Endothelial cell of umbilical vein (primary cell): ENCODE results near the gene LSM14A. TPM values are rescaled to one million over a fixed set of nuclear protein-coding genes. Genes with fewer than 3 reads are reported as not detected.

ENCODE experiments used
- BruUV-seq: library from RNA; stranded (reverse); fragments of 400-500 nt; replicated peaks from 2 replicates; lab custom pipeline; 2021; lab: Mats Ljungman, UMichigan
- CTCF ChIA-PET: fragments of 300-600, 350-600 bp; sonication (Branson Sonifier 250); formaldehyde crosslinking; loops from one replicate; lab custom pipeline; 2021; ENCODE audit warnings: antibody characterized with exemption, inconsistent platforms; lab: Charles Lee
- POLR2A ChIA-PET: fragments of 300-600, 350-600 bp; sonication (Branson Sonifier 250); formaldehyde crosslinking; loops from one replicate; lab custom pipeline; 2021; ENCODE audit warnings: antibody characterized with exemption, inconsistent platforms; lab: Charles Lee
- DNase-seq: peaks from one replicate; pipeline ENCODE4 v3.0.0-alpha.2; 2011; ENCODE audit warnings: low read depth, low spot score
- FAIRE-seq: peaks from 2 replicates; lab custom pipeline; 2011; peaks lifted over from hg19 to GRCh38; lab: Jason Lieb, UNC
- H2AFZ ChIP-seq: 2 replicates; pipeline ENCODE4 v1.6.0; 2012; ENCODE audit warnings: low read depth, low read length, control low read depth, inconsistent platforms
- H3K27ac ChIP-seq: 2 replicates; pipeline ENCODE4 v1.5.1; 2011; ENCODE audit warnings: low read depth, mild to moderate bottlenecking, control low read depth, low read length, moderate library complexity; ENCODE audit not compliant: insufficient read depth
- H3K27me3 ChIP-seq, 2 experiments: 2 replicates each; pipeline versions ENCODE4 v1.6.0 to v1.6.1; 2011; ENCODE audit warnings: low read length in 2 of 2, mixed read lengths in 1 of 2; ENCODE audit not compliant: control insufficient read depth in 2 of 2, insufficient read depth in 2 of 2
- H3K36me3 ChIP-seq, 2 experiments: 2 replicates in 1 of 2; 3 replicates in 1 of 2; pipeline ENCODE4 v1.5.1; 2011; ENCODE audit warnings: low read length in 2 of 2, mild to moderate bottlenecking in 1 of 2, moderate library complexity in 1 of 2; ENCODE audit not compliant: control insufficient read depth in 2 of 2, insufficient read depth in 2 of 2; ENCODE audit errors: extremely low read depth in 1 of 2
- H3K4me1 ChIP-seq: 3 replicates; pipeline ENCODE4 v1.5.1; 2011; ENCODE audit warnings: mild to moderate bottlenecking, low read length; ENCODE audit not compliant: control insufficient read depth, insufficient read depth; ENCODE audit errors: extremely low read depth
- H3K4me2 ChIP-seq: 2 replicates; pipeline ENCODE4 v1.6.1; 2011; ENCODE audit warnings: low read length, control low read depth, mixed read lengths; ENCODE audit not compliant: insufficient read depth
- H3K4me3 ChIP-seq, 3 experiments: fragments of 200-600 bp in 1 of 3; sonication (generic), shearing (Covaris generic) in 1 of 3; replicated peaks in 1 of 3; 2 replicates each; pipeline ENCODE4 v1.5.1; 2011 to 2016; ENCODE audit warnings: control low read depth in 3 of 3, low read length in 3 of 3, mild to moderate bottlenecking in 2 of 3, inconsistent platforms in 1 of 3, low read depth in 1 of 3, moderate library complexity in 1 of 3; ENCODE audit not compliant: insufficient read depth in 1 of 3
- H3K79me2 ChIP-seq: 2 replicates; pipeline ENCODE4 v1.6.0; 2012; ENCODE audit warnings: low read length, inconsistent platforms; ENCODE audit not compliant: control insufficient read depth, insufficient read depth
- H3K9ac ChIP-seq: replicated peaks from 2 replicates; pipeline ENCODE3; 2011; ENCODE audit warnings: low read length, control low read depth; ENCODE audit not compliant: insufficient read depth; ENCODE audit errors: extremely low read depth
- H3K9me1 ChIP-seq: replicated peaks from 3 replicates; pipeline ENCODE4 v1.6.0; 2011; ENCODE audit warnings: mild to moderate bottlenecking, low read length; ENCODE audit not compliant: control insufficient read depth, insufficient read depth; ENCODE audit errors: extremely low read depth
- H3K9me3 ChIP-seq: replicated peaks from 2 replicates; pipeline ENCODE4 v1.5.1; 2012; ENCODE audit warnings: low read length, inconsistent platforms; ENCODE audit not compliant: control insufficient read depth, insufficient read depth
- H4K20me1 ChIP-seq: replicated peaks from 2 replicates; pipeline ENCODE3; 2011; ENCODE audit warnings: mild to moderate bottlenecking, low read length; ENCODE audit not compliant: control insufficient read depth, insufficient read depth; ENCODE audit errors: extremely low read depth
- CTCF ChIP-seq, 2 donors: IDR thresholded peaks; 1 replicate in 1 of 2; 2 replicates in 1 of 2; pipeline ENCODE4 v1.5.1; 2011; ENCODE audit warnings: low read length in 2 of 2, mild to moderate bottlenecking in 2 of 2, moderate library complexity in 2 of 2, control low read depth in 1 of 2, inconsistent platforms in 1 of 2, low read depth in 1 of 2; ENCODE audit not compliant: insufficient read depth in 1 of 2; ENCODE audit errors: extremely low read depth in 1 of 2
- EZH2 ChIP-seq: IDR thresholded peaks from 2 replicates; pipeline ENCODE4 v1.6.1; 2012; ENCODE audit warnings: borderline replicate concordance, low read depth, mild to moderate bottlenecking, moderate library complexity, low read length, inconsistent platforms; ENCODE audit not compliant: severe bottlenecking
- FOS ChIP-seq: IDR thresholded peaks from 2 replicates; pipeline ENCODE4 v1.6.1; 2011; ENCODE audit warnings: mild to moderate bottlenecking, low read length, moderate library complexity, borderline replicate concordance; ENCODE audit not compliant: insufficient read depth
- GATA2 ChIP-seq: IDR thresholded peaks from 2 replicates; pipeline ENCODE4 v1.7.0; 2011; ENCODE audit warnings: low read depth, mild to moderate bottlenecking, moderate library complexity, mixed read lengths, low read length; ENCODE audit not compliant: insufficient read length, insufficient read depth
- MAX ChIP-seq: IDR thresholded peaks from 2 replicates; pipeline ENCODE4 v1.6.1; 2011; ENCODE audit not compliant: insufficient read depth, insufficient read length
- POLR2A ChIP-seq: IDR thresholded peaks from 2 replicates; pipeline ENCODE4 v1.6.1; 2012; ENCODE audit warnings: low read depth, mild to moderate bottlenecking, control low read depth, low read length
- POLR2AphosphoS5 ChIP-seq: IDR thresholded peaks from 2 replicates; pipeline ENCODE4 v1.6.1; 2012; ENCODE audit warnings: low read depth, mild to moderate bottlenecking, control low read depth, low read length, moderate library complexity; ENCODE audit not compliant: insufficient read depth
- dilution Hi-C: fragments of 300-500 bp; cut with MboI; formaldehyde crosslinking; loops from one replicate; pipeline ENCODE4 v1.15.0; 2019; ENCODE audit warnings: low sequenced_read_pairs; ENCODE audit not compliant: extremely low pct_ligation_motif_present
- intact Hi-C: fragments of 100-400 bp; cut with micrococcal nuclease; formaldehyde crosslinking; loops from one replicate; pipeline ENCODE4 v1.10.0; 2022
- polyA plus RNA-seq, 4 experiments: library from polyadenylated mRNA; depleted of rRNA in 3 of 4; stranded (reverse) in 3 of 4; unstranded in 1 of 4; fragments of >200 nt; gene quantifications; 2 replicates each; pipeline versions ENCODE4 v1.2.1 to v1.2.3, GENCODE V29; 2011 to 2012; ENCODE audit warnings: missing spikeins in 1 of 4
- total RNA-seq: library from RNA; stranded (reverse); gene quantifications from 2 replicates; pipeline ENCODE4 v1.2.3, GENCODE V29; 2021

Gene LSM14A
- total and polyA plus RNA-seq, 2 donors (not counting 3 experiments of a cell fraction or from before 2014, with no cell fraction given) = 96.7 to 122 TPM

DNA sequence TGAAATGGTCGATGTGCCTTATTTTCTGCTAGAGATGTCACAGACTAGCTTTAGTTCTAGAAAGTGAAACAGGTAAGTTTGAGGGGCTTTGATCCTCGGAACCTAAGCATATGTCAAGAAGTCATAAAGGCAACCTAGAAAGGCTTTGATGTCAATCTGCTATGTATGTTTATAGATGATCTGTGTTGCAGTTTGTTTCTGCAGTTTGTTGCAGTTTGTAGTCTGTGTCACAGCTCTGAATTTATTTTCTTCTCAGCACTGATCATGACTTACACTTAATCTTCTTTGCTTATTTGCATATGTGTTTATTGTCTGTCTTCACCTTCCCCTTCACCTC, 5.9 kb downstream of the LSM14A start:
- Histone ChIP-seq H3K27ac (no peak overlapping the region), H2AFZ (no peak overlapping the region), H3K9me3 (no peaks in the 10 kb centered on the region), H3K9me1 (peaks cover 4% of the 10 kb centered on the region), H3K4me2 (peak overlapping the region; percentile 20), H3K4me3 (no peak overlapping the region), H3K79me2 (peaks cover 99% of the 10 kb centered on the region), H3K9ac (no peak overlapping the region), H3K4me1 (peaks cover 52% of the 10 kb centered on the region), H4K20me1 (peaks cover 35% of the 10 kb centered on the region), H3K27me3 (no peaks in the 10 kb centered on the region), H3K36me3 (peaks cover 2% of the 10 kb centered on the region in 2 experiments)
- TF ChIP-seq GATA2 (no peak), POLR2AphosphoS5 (no peak), EZH2 (no peak), MAX (no peak), CTCF (IDR thresholded peaks at IDR 0.05; ENCODE audit: extremely low read depth in 1 of 2, insufficient read depth in 1 of 2, low read depth in 1 of 2, low read length in 2 of 2) (no peak), FOS (no peak), POLR2A (no peak)
- BruUV-seq = no TSS peak
- dilution Hi-C loops = no loop called here
- no peak for FAIRE-seq
- no peak for DNase-seq
- POLR2A ChIA-PET = interaction anchor here (0.7 kb wide), 1 partner anchor 19 kb away, joined by 3 read pairs; no protein-coding TSS in a partner anchor
- intact Hi-C loops = no loop called here
- CTCF ChIA-PET = interaction anchor here (1.0 to 1.5 kb wide), 3 partner anchors 11 to 82 kb away, joined by 3 to 4 read pairs (median 4); no protein-coding TSS in a partner anchor
